Measurements from ENCODE around the gene ADARB2. TPM values are rescaled to one million over a fixed set of nuclear protein-coding genes. Genes with fewer than 3 reads are reported as not detected.

The ADARB2 gene
- total and polyA plus RNA-seq, 10 of the 15 experiments (the other 5 are each of a cell fraction or from before 2014, with no cell fraction given), result 0.02 to 4.1 (median 0.76) TPM

- FAIRE-seq (no peak), DNase-seq (ENCODE audit: low read depth, low spot score) (no peak), ATAC-seq (no peak)
- CTCF ChIA-PET, result no interaction called here
- H3K36me3 ChIP-seq (ENCODE audit: control insufficient read depth in 2 of 2, insufficient read depth in 2 of 2, low read length in 1 of 2), result peaks cover 8 to 18% of the 10 kb centered on the region in 2 experiments; a peak in 3 of 4 replicates
- H2AFZ ChIP-seq (ENCODE audit: control insufficient read depth, low read depth, low read length), result no peak overlapping the region
- no peak overlapping the region for H3K27ac ChIP-seq (ENCODE audit: control insufficient read depth, insufficient read depth)
- H3K27me3 ChIP-seq (replicated peaks in 1 of 2; ENCODE audit: control insufficient read depth in 2 of 2, insufficient read depth in 2 of 2, low read length in 1 of 2), result no peaks in the 10 kb centered on the region
- no peak overlapping the region for H3K4me3 ChIP-seq
- in situ Hi-C loops (cut with MboI) (no loop called here), intact Hi-C loops (cut with micrococcal nuclease; ENCODE audit: unreplicated experiment) (no loop called here)
- no peak for TF ChIP-seq SMAD1 (IDR thresholded peaks at IDR 0.05; ENCODE audit: low read depth, partially characterized antibody)
- TF ChIP-seq POLR2A (IDR thresholded peaks at IDR 0.05; ENCODE audit: low read depth, low read length), result peak; percentile 28; the same call in 1 of the 2 replicates
- no peak for TF ChIP-seq HDAC2 (IDR thresholded peaks at IDR 0.05)
- no peak overlapping the region for H3K9ac ChIP-seq (ENCODE audit: control insufficient read depth, insufficient read depth, low read length)
- no peaks in the 10 kb centered on the region for H3K4me1 ChIP-seq (ENCODE audit: control insufficient read depth, insufficient read depth, low read length)
- RAD21 ChIA-PET (ENCODE audit: unreplicated experiment), result no interaction called here
- BruUV-seq (replicated peaks), result no TSS peak
- SMC1A ChIA-PET (ENCODE audit: uncharacterized antibody, unreplicated experiment), result interaction anchor here (0.6 kb wide), 1 partner anchor 70 kb away, joined by 3 read pairs; no protein-coding TSS in a partner anchor
- H3K9me3 ChIP-seq (replicated peaks; ENCODE audit: control insufficient read depth, insufficient read depth, low read length), result no peaks in the 10 kb centered on the region
- 93% methylated on average over 12 of the region's 12 CpGs for WGBS (ENCODE audit: insufficient coverage, insufficient replicate concordance, low lambda C conversion rate, missing lambda C conversion rate)
- no peaks in the 10 kb centered on the region for H3K79me2 ChIP-seq (ENCODE audit: control insufficient read depth, insufficient read depth, low read length)
- POLR2A ChIA-PET, result no interaction called here
- no peaks in the 10 kb centered on the region for H4K20me1 ChIP-seq (ENCODE audit: control insufficient read depth, insufficient read depth)
- no peak overlapping the region for H3K4me2 ChIP-seq (ENCODE audit: control insufficient read depth, insufficient read depth)
Measured at GRCh38 chr10:1130995-1131790, 606.1 kb downstream of the ADARB2 start.

- TF ChIP-seq NKRF (conservative IDR thresholded peaks at IDR 0.05), result no peak
- no peak for TF ChIP-seq USF2 (IDR thresholded peaks at IDR 0.05; ENCODE audit: borderline replicate concordance, low read depth, low read length)
- TF ChIP-seq E2F4 (IDR thresholded peaks at IDR 0.05; ENCODE audit: low read depth, low read length), result no peak
- no peak for TF ChIP-seq MYB (IDR thresholded peaks at IDR 0.05; ENCODE audit: borderline replicate concordance, low read depth, low read length)
Measured at GRCh38 chr10:1130226-1130625, 607.1 kb downstream of the ADARB2 start.

More at GRCh38 chr10:1130226-1130625, 607.1 kb downstream of the ADARB2 start:
- Histone ChIP-seq H3K27me3 (replicated peaks in 1 of 2; ENCODE audit: control insufficient read depth in 2 of 2, insufficient read depth in 2 of 2, low read length in 1 of 2) (no peaks in the 10 kb centered on the region), H3K4me1 (ENCODE audit: control insufficient read depth, insufficient read depth, low read length) (no peaks in the 10 kb centered on the region), H2AFZ (ENCODE audit: control insufficient read depth, low read depth, low read length) (no peak overlapping the region), H3K9me3 (replicated peaks; ENCODE audit: control insufficient read depth, insufficient read depth, low read length) (no peaks in the 10 kb centered on the region), H3K4me2 (ENCODE audit: control insufficient read depth, insufficient read depth) (no peak overlapping the region), H4K20me1 (ENCODE audit: control insufficient read depth, insufficient read depth) (no peaks in the 10 kb centered on the region), H3K4me3 (no peak overlapping the region), H3K79me2 (ENCODE audit: control insufficient read depth, insufficient read depth, low read length) (no peaks in the 10 kb centered on the region), H3K36me3 (ENCODE audit: control insufficient read depth in 2 of 2, insufficient read depth in 2 of 2, low read length in 1 of 2) (peaks cover 12 to 20% of the 10 kb centered on the region in 2 experiments), H3K9ac (ENCODE audit: control insufficient read depth, insufficient read depth, low read length) (no peak overlapping the region), H3K27ac (ENCODE audit: control insufficient read depth, insufficient read depth) (no peak overlapping the region)
- RAD21 ChIA-PET (ENCODE audit: unreplicated experiment), result no interaction called here
- ATAC-seq (no peak), DNase-seq (ENCODE audit: low read depth, low spot score) (no peak), FAIRE-seq (no peak)
- in situ Hi-C loops (cut with MboI), result no loop called here
- over 99% methylated on average over 10 of the region's 10 CpGs for WGBS (ENCODE audit: insufficient coverage, insufficient replicate concordance, low lambda C conversion rate, missing lambda C conversion rate)
- POLR2A ChIA-PET, result no interaction called here
- no TSS peak for BruUV-seq (replicated peaks)
- CTCF ChIA-PET, result no interaction called here
- SMC1A ChIA-PET (ENCODE audit: uncharacterized antibody, unreplicated experiment), result no interaction called here
- intact Hi-C loops (cut with micrococcal nuclease; ENCODE audit: unreplicated experiment), result no loop called here

All from GM12878 (cell line).